SK-N-MC (cell line): ENCODE measurements around the gene PLEKHA6.
"Not testable (repeated sequence)": the region's sequence is repeated elsewhere in the genome, so short reads cannot be mapped to it uniquely, and the experiment has no call there.

ENCODE experiments used
- DNase-seq: peaks from one replicate; pipeline ENCODE4 v3.0.0-alpha.2; 2011; ENCODE audit warnings: low read depth, low spot score
- H3K27ac ChIP-seq: fragments of 200-600 bp; sonication (generic); 2 replicates; pipeline ENCODE4 v1.5.1; 2016; ENCODE audit warnings: mixed run types
- H3K36me3 ChIP-seq: fragments of 200-600 bp; sonication (generic); 2 replicates; pipeline ENCODE4 v1.6.1; 2017; ENCODE audit warnings: antibody characterized with exemption, low read length, mixed read lengths; ENCODE audit not compliant: insufficient read depth
- H3K4me3 ChIP-seq: fragments of 200-600 bp; sonication (generic); 2 replicates; pipeline ENCODE4 v1.5.1; 2016
- H3K9ac ChIP-seq: fragments of 200-600 bp; sonication (generic); 2 replicates; pipeline ENCODE4 v1.8.0; 2017; ENCODE audit warnings: mixed run types, mixed read lengths; ENCODE audit not compliant: insufficient read length
- H3K9me3 ChIP-seq: fragments of 200-600 bp; sonication (generic); 2 replicates; pipeline ENCODE4 v1.6.1; 2017; ENCODE audit warnings: low read depth, mild to moderate bottlenecking, antibody characterized with exemption, low read length, moderate library complexity, mixed read lengths
- EZH2 ChIP-seq: fragments of 200-600 bp; sonication (generic); IDR thresholded peaks from one replicate; pipeline ENCODE4 v1.6.1; 2017; ENCODE audit warnings: antibody characterized with exemption
- FOXP2 ChIP-seq: optimal IDR thresholded peaks from 2 replicates; pipeline ENCODE3; 2011; ENCODE audit warnings: mild to moderate bottlenecking, moderate library complexity; ENCODE audit not compliant: insufficient read depth; ENCODE audit errors: extremely low read length, control extremely low read depth
- POLR2AphosphoS5 ChIP-seq: IDR thresholded peaks from 2 replicates; pipeline ENCODE4 v1.6.1; 2012; ENCODE audit warnings: mild to moderate bottlenecking, low read depth, low read length, borderline replicate concordance

Gene PLEKHA6

GRCh38 chr1:204331275-204331674, 28.5 kb downstream of the PLEKHA6 start:
- DNase-seq, result no peak
- TF ChIP-seq EZH2, result no peak
- no peak for TF ChIP-seq POLR2AphosphoS5
- TF ChIP-seq FOXP2, result no peak
- H3K9ac ChIP-seq, result no peak overlapping the region
- H3K4me3 ChIP-seq, result no peak overlapping the region
- no peaks in the 10 kb centered on the region for H3K36me3 ChIP-seq
- no peak overlapping the region for H3K27ac ChIP-seq
- H3K9me3 ChIP-seq, result no peaks in the 10 kb centered on the region

GRCh38 chr1:204327870-204328269, 31.9 kb downstream of the PLEKHA6 start:
- not testable (repeated sequence) for H3K4me3 ChIP-seq, H3K9ac ChIP-seq, H3K27ac ChIP-seq, DNase-seq, H3K36me3 ChIP-seq, H3K9me3 ChIP-seq

- Histone ChIP-seq H3K4me3 (no peak overlapping the region), H3K9me3 (no peaks in the 10 kb centered on the region), H3K36me3 (no peaks in the 10 kb centered on the region), H3K27ac (no peak overlapping the region), H3K9ac (no peak overlapping the region)
- DNase-seq, result no peak
- TF ChIP-seq FOXP2 (no peak), EZH2 (no peak), POLR2AphosphoS5 (no peak)
These were observed 32.4 kb downstream of the PLEKHA6 start for GRCh38 chr1:204327359-204327758.

- no peak for DNase-seq
- Histone ChIP-seq H3K9me3 (no peaks in the 10 kb centered on the region), H3K9ac (no peak overlapping the region), H3K27ac (no peak overlapping the region), H3K36me3 (no peaks in the 10 kb centered on the region), H3K4me3 (no peak overlapping the region)
- TF ChIP-seq POLR2AphosphoS5 (no peak), FOXP2 (no peak)
These were observed 32.9 kb downstream of the PLEKHA6 start for GRCh38 chr1:204326771-204327300.

GRCh38 chr1:204325944-204326343, 33.8 kb downstream of the PLEKHA6 start:
- TF ChIP-seq FOXP2 (no peak), EZH2 (no peak), POLR2AphosphoS5 (no peak)

GRCh38 chr1:204323887-204324286, 35.8 kb downstream of the PLEKHA6 start:
- no peak for DNase-seq
- Histone ChIP-seq H3K27ac (no peak overlapping the region), H3K36me3 (no peaks in the 10 kb centered on the region), H3K9me3 (no peaks in the 10 kb centered on the region), H3K4me3 (no peak overlapping the region), H3K9ac (no peak overlapping the region)
- TF ChIP-seq POLR2AphosphoS5, result no peak
- no peak for TF ChIP-seq EZH2
- TF ChIP-seq FOXP2, result no peak

More at GRCh38 chr1:204325944-204326343, 33.8 kb downstream of the PLEKHA6 start:
- no peak overlapping the region for H3K27ac ChIP-seq
- no peak overlapping the region for H3K9ac ChIP-seq
- no peaks in the 10 kb centered on the region for H3K9me3 ChIP-seq
- no peak overlapping the region for H3K4me3 ChIP-seq
- H3K36me3 ChIP-seq, result no peaks in the 10 kb centered on the region
- no peak for DNase-seq

- H3K4me3 ChIP-seq, result no peak overlapping the region
- H3K9me3 ChIP-seq, result no peaks in the 10 kb centered on the region
- no peak overlapping the region for H3K27ac ChIP-seq
- no peak overlapping the region for H3K9ac ChIP-seq
- H3K36me3 ChIP-seq, result no peaks in the 10 kb centered on the region
- DNase-seq, result no peak
- TF ChIP-seq EZH2, result no peak
- TF ChIP-seq FOXP2, result no peak
- no peak for TF ChIP-seq POLR2AphosphoS5
These were observed 37.3 kb downstream of the PLEKHA6 start for GRCh38 chr1:204322339-204322868.

GRCh38 chr1:204321665-204322064, 38.1 kb downstream of the PLEKHA6 start:
- no peak overlapping the region for H3K9ac ChIP-seq
- no peaks in the 10 kb centered on the region for H3K9me3 ChIP-seq
- H3K36me3 ChIP-seq, result no peaks in the 10 kb centered on the region
- no peak for DNase-seq
- no peak overlapping the region for H3K4me3 ChIP-seq
- peak overlapping the region; percentile 15; the same call in 1 of the 2 replicates for H3K27ac ChIP-seq
- TF ChIP-seq EZH2 (no peak), POLR2AphosphoS5 (no peak), FOXP2 (no peak)

- Histone ChIP-seq H3K9ac (no peak overlapping the region), H3K27ac (no peak overlapping the region), H3K4me3 (no peak overlapping the region), H3K9me3 (no peaks in the 10 kb centered on the region), H3K36me3 (no peaks in the 10 kb centered on the region)
- TF ChIP-seq FOXP2, result no peak
- TF ChIP-seq POLR2AphosphoS5, result no peak
- TF ChIP-seq EZH2, result no peak
- no peak for DNase-seq
These were observed 38.7 kb downstream of the PLEKHA6 start for GRCh38 chr1:204321051-204321450.
